ENCODE results near the gene PTPRG.

Gene PTPRG

GRCh38 chr3:62225051-62225450 lies 663.7 kb downstream of the PTPRG start:
- TF ChIP-seq ZNF274 (IDR thresholded peaks at IDR 0.05; ENCODE audit: low read depth, low read length), result no peak
- H3K4me3 ChIP-seq (ENCODE audit: low read length), result no peak overlapping the region

DNA sequence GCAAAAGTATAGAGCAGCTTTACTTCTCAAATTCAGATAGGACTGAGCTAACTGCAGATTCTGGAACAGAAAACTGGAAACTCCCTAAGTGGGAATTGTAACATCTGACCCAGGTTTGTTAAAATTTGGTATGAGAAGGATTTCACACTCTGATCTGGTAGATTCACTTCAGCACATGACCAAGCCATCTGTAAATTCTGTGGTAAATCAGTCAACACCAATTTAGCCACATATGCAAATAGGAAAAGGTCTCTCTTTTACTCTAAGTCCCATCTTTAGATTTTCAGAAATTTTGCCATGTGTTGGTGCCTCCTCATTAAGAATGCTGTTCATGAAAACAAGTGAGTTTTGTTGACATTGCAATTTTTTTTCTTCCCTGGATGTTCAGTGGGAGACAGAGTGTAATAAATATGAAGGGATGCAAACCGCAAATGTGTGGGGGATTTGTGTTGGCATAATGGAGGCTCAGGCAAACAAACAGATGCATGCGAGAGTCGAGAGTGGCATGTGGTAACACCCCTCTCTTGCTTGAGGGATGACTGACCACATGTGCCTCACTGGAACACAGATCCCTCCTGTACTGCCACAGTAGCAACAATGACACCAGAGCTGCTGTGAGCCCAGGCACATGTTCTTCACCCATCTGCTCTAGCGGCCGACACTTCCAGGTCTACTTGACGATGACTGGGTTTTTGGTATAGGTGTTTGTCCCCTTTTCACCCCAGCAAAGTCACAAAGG lies 665.4 kb downstream of the PTPRG start:
- H3K4me3 ChIP-seq (ENCODE audit: low read length), result no peak overlapping the region
- TF ChIP-seq ZNF274 (IDR thresholded peaks at IDR 0.05; ENCODE audit: low read depth, low read length), result no peak

DNA sequence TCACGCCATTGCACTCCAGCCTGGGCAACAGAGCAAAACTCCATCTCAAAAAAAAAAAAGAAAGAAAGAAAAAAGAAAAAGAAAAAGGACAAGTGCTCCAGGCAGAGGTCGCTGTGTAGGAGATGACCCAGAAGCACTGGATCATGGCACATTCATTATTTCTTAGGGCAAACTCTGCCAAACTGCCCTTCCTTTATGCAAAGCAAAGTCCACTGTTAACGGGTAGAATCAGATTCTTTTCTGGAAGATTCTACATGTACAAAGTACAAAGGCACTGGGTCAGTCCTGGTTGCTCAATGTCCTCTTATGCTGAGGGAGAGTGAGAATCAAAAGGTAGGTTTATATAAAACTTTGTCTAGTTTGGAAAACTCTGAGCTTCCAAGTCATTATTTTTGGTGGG lies 667.1 kb downstream of the PTPRG start:
- TF ChIP-seq ZNF274 (IDR thresholded peaks at IDR 0.05; ENCODE audit: low read depth, low read length), result no peak
- H3K4me3 ChIP-seq (ENCODE audit: low read length), result no peak overlapping the region

DNA sequence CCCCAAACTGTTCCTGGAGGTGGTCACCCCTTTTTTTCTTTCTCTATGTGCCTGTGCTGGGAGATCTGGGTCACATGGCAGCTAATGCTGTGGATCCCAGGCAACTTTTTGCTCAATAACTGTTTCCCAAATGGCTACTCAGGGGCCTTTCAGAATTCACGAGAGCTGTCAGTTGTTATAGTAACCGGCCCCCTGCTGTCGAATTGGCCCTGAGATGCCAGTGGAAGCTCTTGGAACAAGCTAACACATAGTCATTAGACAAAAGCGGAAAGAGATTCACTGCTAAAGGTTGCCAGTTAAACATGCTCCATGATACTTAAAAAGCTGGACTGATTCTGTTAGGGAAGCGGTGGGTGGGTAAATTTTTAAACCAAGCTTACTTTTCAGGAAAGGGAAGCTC lies 667.8 kb downstream of the PTPRG start:
- no peak for TF ChIP-seq ZNF274 (IDR thresholded peaks at IDR 0.05; ENCODE audit: low read depth, low read length)
- no peak overlapping the region for H3K4me3 ChIP-seq (ENCODE audit: low read length)

DNA sequence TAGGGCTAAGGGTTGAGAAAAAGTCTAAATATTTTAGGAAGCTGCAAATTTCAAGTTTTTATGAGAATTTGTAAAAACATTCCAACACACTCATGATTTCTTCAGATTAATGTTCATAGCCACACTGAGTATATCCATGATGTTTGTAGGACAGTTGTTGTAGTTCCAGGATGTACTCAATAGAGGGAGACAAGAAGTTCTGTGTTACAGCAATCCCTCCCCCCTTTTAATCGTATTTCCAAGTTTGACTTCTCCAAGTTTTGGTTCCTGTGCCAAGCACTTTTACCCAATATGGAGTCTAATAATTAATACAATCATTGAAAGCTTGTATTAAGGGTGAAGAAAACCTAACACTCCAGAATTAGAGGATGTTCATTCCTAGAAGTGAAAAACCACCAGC lies 668.5 kb downstream of the PTPRG start:
- no peak overlapping the region for H3K4me3 ChIP-seq (ENCODE audit: low read length)
- TF ChIP-seq ZNF274 (IDR thresholded peaks at IDR 0.05; ENCODE audit: low read depth, low read length), result no peak

- no peak for TF ChIP-seq ZNF274 (IDR thresholded peaks at IDR 0.05; ENCODE audit: low read depth, low read length)
- H3K4me3 ChIP-seq (ENCODE audit: low read length), result no peak overlapping the region
Measured at GRCh38 chr3:62233065-62233464, 671.7 kb downstream of the PTPRG start.

GRCh38 chr3:62236016-62236415 lies 674.6 kb downstream of the PTPRG start:
- no peak overlapping the region for H3K4me3 ChIP-seq (ENCODE audit: low read length)
- TF ChIP-seq ZNF274 (IDR thresholded peaks at IDR 0.05; ENCODE audit: low read depth, low read length), result no peak

DNA sequence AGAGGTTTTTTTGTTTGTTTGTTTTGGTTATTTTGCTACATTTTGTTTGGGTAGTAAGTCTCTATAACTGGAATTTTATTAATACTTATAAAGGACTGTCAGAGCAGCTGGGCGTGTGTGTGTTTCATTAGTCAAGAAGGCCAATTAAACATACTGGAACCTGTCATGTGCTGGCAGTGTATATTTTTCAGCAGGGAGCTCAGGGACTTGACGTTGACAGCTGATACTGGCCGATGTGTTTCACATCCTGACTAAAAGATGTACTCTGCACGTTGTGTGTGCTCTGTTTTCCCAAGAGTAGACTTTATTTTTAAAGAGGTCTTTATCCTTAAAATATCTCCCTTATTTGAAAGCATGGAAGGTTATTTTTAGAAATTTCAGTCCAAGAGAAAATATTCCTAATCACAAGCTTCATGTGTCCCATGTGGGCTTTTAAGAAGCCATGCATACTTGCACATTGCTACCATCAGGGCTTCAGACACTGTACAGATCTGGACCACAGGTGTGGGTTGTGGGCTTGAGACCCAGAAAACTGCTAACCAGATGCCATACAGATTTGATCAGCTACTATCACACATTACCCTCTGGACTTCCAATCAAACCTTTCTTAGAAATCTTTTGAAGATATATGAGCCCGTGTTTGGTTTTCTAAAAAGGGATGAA lies 676.0 kb downstream of the PTPRG start:
- TF ChIP-seq ZNF274 (IDR thresholded peaks at IDR 0.05; ENCODE audit: low read depth, low read length), result no peak
- no peak overlapping the region for H3K4me3 ChIP-seq (ENCODE audit: low read length)

- no peak for TF ChIP-seq ZNF274 (IDR thresholded peaks at IDR 0.05; ENCODE audit: low read depth, low read length)
- H3K4me3 ChIP-seq (ENCODE audit: low read length), result no peak overlapping the region
Measured at GRCh38 chr3:62238003-62238402, 676.6 kb downstream of the PTPRG start.

GRCh38 chr3:62238431-62238830 lies 677.1 kb downstream of the PTPRG start:
- no peak for TF ChIP-seq ZNF274 (IDR thresholded peaks at IDR 0.05; ENCODE audit: low read depth, low read length)
- H3K4me3 ChIP-seq (ENCODE audit: low read length), result no peak overlapping the region

DNA sequence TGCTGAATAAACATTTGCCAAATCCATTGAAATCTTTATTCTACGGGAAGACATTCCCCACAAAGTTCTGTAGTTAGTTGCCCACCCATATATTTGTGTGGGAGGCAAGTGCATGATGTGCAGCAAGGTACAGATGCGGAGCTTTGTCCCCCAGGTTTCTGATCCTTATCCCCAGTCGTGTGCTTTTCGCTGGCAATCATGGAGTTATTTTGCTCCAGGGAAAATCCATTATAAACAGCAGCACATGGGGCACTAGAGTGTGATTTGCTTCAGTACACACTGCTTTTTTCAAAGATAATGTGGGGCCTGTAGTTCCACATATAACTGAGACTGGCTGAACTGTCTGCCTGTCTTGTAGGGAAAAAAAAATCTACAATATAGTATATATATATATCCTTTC lies 679.9 kb downstream of the PTPRG start:
- TF ChIP-seq ZNF274 (IDR thresholded peaks at IDR 0.05; ENCODE audit: low read depth, low read length), result no peak

DNA sequence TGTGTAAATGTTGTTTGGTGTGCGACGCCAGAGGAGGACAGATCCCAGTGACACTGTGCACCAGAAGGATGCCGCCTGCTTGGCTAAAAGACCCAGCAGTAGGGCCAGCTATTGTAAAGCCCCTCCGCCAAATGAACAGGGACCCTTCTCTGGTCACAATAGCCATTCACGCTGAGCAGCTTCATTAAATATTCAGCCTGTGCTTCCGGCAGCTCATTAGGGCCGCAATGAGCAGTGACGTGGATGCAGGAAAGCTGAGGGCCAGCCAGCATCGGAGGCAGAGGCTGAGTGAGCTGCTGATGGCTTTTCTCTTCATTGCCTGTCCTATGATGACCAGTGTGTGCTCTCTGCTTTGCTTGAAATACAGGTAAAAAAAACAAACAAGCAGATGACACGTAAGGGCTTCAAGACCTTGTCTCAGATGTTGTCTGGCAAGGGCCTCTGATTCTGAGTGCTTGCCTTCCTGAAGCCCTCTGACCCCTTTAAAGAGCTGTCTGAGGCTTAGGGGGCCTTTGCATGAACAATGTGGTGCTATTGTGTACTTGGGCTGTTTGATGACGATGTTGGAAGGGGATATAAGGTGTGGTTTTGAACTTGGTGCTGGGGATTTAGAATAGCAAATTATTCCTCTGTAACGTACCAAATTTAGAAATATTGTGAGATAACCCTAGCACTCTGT lies 681.6 kb downstream of the PTPRG start:
- H3K4me3 ChIP-seq (ENCODE audit: low read length), result no peak overlapping the region
- no peak for TF ChIP-seq ZNF274 (IDR thresholded peaks at IDR 0.05; ENCODE audit: low read depth, low read length)

More for the DNA sequence above, 679.9 kb downstream of the PTPRG start:
- H3K4me3 ChIP-seq (ENCODE audit: low read length), result no peak overlapping the region

DNA sequence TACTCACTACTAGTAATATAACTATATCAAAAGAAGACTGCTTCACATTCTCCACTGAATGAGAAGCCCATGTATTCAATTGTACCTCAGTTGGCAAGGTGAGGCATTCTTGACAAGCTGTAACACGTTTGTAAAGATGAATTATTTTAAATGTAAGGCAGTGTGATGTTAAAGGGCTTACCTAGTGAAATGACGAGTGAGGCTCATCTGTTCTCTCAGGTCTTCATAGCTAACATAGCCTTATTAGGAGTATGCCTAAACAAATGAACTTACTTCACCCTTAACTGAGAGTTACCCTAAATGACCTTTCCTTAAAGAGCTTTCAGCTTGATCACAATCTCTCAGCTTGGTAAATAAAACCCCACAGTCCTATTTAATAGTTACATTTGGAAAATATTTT lies 684.7 kb downstream of the PTPRG start:
- TF ChIP-seq ZNF274 (IDR thresholded peaks at IDR 0.05; ENCODE audit: low read depth, low read length), result no peak
- no peak overlapping the region for H3K4me3 ChIP-seq (ENCODE audit: low read length)

- no peak for TF ChIP-seq ZNF274 (IDR thresholded peaks at IDR 0.05; ENCODE audit: low read depth, low read length)
- no peak overlapping the region for H3K4me3 ChIP-seq (ENCODE audit: low read length)
Measured at GRCh38 chr3:62246985-62247384, 685.6 kb downstream of the PTPRG start.
